HG02943 (cell line): Measurements from ENCODE around the gene GRN.
"Not testable (repeated sequence)": the region's sequence is repeated elsewhere in the genome, so short reads cannot be mapped to it uniquely, and the experiment has no call there.

Experiments
- ATAC-seq: cut with Tn5 transposase; IDR thresholded peaks from one replicate; pipeline ENCODE4 v1.9.1; 2021; ENCODE audit warnings: mild to moderate bottlenecking, low read depth, moderate library complexity; ENCODE audit not compliant: unreplicated experiment

The GRN gene

GRCh38 chr17:44378171-44378705, 33.1 kb downstream of the GRN start:
- no peak for ATAC-seq

DNA sequence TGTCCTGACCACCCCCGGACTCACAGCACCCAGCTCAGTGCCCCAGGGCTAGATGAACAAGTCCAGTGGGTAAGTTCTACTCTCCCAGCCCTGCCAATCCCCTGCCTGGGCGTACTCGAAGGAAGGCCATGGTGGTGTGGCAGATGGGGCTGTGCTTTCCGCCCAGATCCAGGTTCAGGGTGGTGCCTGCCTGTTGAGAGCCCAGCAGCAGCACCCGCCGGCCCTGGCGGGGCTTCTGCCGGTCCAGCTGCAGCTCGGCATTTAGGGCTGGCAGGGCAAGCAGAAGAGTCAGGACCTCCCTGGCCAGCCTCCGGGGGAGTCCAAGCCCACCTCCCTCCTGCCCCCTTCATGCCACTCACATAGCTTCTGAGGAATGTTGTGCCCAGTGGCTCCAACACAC, 34.8 kb downstream of the GRN start:
- ATAC-seq, result no peak

GRCh38 chr17:44380767-44381166, 35.7 kb downstream of the GRN start:
- ATAC-seq, result no peak

- ATAC-seq, result no peak
Observed at GRCh38 chr17:44381810-44382305, 36.8 kb downstream of the GRN start.

GRCh38 chr17:44382917-44383316, 37.8 kb downstream of the GRN start:
- ATAC-seq, result no peak

GRCh38 chr17:44383363-44383762, 38.3 kb downstream of the GRN start:
- no peak for ATAC-seq

DNA sequence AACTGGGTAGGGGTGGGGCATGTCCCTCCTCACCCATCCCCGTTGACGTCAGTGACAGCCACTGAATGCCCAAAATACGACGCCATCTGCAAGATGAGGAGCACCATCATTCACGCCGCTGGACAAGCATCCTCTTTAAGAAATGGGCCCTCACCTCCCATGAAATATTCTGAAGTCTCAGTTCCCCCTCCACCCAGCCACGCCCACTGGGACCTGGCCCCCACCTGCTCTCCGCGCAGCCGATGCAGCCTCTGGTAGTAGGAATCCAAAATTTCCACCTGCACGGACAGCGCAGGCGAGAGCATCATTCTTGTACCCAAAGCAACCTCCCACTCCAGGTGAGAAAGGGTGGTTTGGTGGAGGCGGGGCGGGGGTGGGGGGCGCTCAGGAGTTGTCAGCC, 38.8 kb downstream of the GRN start:
- no peak for ATAC-seq

DNA sequence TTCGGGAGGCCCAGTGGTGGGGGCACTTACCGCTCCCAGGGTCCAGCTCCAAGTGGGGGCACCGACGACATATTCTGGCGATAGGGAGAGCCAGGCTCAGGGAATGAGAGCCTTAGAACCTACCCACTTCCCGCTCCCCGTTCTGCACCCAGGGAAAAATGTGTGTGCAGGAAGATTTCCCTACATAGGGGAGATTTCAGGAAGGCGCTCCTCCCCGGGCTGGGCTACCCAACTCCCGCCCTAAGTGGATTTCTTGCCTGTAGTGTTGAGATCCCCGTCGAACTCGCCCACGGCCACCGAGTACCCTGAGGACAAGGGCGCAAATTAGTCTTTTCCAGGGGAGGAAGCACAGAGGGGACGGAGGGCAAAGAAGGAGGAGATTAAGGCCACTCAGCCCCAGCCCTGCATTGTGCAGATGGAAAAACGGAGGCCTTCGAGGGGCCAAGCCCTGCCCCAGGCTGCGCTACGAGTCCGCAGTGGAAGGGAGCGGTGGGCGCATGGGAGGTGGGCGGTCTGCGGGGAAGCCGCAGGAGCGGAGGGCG, 39.2 kb downstream of the GRN start:
- ATAC-seq, result no peak

GRCh38 chr17:44384823-44385286, 39.8 kb downstream of the GRN start:
- no peak for ATAC-seq

DNA sequence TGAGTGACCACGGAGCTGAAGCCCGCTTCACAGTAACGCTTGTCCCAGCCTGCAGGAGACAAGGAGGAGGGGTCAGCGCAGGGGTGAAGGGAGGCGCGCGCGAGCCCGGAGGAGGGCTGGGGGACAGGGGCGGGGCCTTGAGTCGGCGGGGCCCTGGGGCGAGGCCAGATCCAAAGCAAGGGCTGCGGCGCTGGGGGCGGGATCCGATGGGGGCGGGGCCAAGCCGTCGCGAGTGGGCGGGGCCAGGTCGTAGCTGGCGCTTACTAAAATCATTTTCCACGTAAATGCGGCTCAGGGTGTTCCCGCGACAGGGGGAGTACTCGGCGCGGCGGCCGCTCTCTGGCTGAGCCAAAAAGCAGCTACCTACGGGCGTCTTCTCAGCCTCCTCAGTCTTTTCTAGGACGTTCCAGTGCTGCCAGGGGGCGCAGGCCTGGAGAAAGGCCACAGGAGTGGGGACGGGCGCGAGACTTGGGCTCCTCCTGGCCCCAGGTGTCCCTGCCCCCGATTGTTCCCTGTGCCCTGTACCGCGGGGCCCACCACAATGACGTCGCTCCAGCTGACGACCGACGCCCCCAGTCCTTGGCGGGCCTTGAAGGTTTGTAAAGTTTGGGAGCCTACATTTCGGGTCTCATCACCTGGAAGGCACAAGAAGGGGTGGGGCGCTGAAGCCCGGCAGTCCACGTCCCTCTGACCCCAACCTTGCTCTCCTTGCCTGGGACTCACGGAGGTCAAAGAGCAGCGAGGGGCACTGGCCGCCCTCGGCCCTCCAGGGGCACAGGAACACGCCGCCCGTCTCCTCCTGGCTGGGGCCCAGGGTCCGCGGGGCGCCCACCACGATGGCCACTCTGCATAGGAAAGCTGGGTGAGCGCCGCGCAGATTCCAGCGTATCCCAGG, 40.4 kb downstream of the GRN start:
- no peak for ATAC-seq

GRCh38 chr17:44386182-44386525, 41.1 kb downstream of the GRN start:
- no peak for ATAC-seq

- ATAC-seq, result no peak
Observed at GRCh38 chr17:44387804-44388203, 42.7 kb downstream of the GRN start.

DNA sequence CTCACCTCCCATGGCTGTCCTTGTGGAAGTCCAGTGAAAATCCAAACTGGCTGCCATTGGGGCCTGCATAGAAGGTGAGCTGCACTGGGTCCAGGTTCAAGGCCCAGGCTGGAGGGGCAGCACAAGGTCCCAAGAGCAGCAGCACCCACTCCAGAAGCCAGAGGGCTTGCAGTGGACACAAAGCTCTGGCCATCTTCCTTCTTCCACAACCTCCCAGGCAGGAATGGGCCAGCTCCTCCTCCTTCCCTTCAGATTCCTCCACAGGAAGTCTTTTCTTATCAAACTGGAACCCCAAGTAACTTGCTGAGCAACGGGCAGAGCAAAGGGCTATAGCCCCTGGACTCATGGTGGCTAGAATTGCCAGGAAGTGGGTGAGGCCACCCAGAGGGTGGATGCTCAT, 44.2 kb downstream of the GRN start, which contains the start of gene ITGA2B:
Gene ITGA2B (minus strand): TSS at position 369 of the 400 bp plus-strand sequence. CDS start 176 bp downstream, at position 193.
- ATAC-seq, result no peak

- no peak for ATAC-seq
Observed at GRCh38 chr17:44389723-44390202, 44.7 kb downstream of the GRN start.

DNA sequence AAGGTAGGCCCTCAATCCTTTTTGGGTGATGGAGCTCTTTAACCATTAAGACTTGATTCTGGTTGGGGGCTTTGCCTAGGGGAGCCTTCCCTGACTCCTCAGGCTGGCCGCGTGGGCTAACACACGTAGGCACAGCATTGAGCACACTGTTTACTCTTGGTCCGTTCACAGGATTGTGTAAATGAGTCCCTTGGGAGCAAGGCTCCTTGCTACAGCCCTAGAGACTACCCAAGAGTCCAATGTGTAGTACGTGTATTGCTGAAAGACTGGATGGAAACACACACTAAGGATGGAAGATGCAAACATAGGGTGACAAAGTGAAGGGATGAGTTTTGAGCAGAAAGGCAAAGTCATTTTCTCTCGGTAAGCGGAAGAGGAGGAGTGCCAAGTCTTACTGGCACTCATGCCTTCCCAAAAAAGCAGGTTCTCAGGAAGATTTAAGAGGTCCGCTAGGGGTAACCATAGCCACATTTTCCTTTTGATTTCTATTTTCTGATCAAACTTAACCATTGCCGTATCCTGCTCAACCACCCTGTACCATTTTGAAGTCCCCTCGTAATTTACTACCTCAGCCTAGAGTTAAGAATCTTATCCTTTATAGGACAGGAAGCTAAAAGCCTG, 45.3 kb downstream of the GRN start:
- no peak for ATAC-seq

GRCh38 chr17:44394112-44394511, 49.0 kb downstream of the GRN start:
- not testable (repeated sequence) for ATAC-seq

DNA sequence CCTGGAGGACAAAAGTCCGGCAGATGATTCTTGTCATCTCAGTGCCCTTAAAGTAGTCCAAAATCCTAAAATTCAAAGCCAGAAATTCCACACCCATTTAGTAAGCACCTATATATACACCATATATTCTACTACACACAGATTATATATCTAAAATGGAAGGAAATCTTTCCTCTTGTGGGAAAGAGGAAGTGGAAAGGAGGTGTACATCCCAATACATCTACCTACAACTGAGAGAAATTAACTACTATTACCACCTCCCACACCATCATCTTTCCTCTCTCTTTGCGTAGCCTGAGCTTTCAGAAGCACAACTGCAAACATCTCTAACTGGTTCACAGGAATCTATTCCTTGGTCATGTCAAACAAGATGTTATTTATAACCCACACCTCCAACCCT, 49.7 kb downstream of the GRN start:
- ATAC-seq, result no peak

- ATAC-seq, result no peak
Observed at GRCh38 chr17:44396946-44397345, 51.8 kb downstream of the GRN start.

GRCh38 chr17:44397479-44398440, 52.7 kb downstream of the GRN start:
- ATAC-seq, result no peak
